ENCODE measurements around the gene DHH. TPM values are rescaled to one million over a fixed set of nuclear protein-coding genes. Genes with fewer than 3 reads are reported as not detected.

DHH gene
- total and polyA plus RNA-seq, 10 of the 15 experiments (the other 5 are each of a cell fraction or from before 2014, with no cell fraction given), result 0.01 TPM; not detected in 9

DNA sequence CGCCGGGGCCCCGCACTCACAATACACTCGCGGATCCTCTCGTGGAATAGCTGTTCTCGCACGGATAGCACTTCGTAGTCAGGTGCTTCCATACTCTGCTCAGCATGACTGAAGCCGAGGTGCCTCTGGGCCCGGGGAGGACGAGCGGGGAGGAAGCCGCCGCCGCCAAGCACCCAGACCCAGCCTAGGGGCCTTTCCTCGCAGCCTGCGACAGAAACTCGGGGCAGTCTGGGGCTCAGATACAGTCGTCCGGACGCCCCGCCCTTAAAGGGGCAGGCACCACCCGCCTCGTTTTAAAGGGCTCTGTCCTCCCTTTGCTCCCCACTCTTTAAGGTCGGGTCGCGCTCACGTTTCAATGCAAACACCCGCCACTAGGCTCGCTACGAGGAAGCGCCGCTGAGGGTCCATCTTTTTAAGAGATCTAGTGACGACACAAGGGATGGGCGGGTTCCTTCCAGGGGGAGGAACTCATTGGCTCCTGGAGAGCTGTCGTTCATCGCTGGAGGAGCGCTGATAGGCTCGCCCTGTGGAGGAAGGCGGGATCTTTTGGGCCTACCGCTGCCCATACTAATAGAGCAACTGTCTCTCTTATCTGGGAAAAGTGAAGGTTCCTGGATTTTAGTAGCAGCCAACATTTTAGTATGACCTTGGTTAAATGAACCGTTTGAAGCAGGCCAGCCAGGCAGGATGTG is 16.0 kb upstream of the DHH start, which contains the start of gene LMBR1L (continued):
- TF ChIP-seq, protein P1, sequence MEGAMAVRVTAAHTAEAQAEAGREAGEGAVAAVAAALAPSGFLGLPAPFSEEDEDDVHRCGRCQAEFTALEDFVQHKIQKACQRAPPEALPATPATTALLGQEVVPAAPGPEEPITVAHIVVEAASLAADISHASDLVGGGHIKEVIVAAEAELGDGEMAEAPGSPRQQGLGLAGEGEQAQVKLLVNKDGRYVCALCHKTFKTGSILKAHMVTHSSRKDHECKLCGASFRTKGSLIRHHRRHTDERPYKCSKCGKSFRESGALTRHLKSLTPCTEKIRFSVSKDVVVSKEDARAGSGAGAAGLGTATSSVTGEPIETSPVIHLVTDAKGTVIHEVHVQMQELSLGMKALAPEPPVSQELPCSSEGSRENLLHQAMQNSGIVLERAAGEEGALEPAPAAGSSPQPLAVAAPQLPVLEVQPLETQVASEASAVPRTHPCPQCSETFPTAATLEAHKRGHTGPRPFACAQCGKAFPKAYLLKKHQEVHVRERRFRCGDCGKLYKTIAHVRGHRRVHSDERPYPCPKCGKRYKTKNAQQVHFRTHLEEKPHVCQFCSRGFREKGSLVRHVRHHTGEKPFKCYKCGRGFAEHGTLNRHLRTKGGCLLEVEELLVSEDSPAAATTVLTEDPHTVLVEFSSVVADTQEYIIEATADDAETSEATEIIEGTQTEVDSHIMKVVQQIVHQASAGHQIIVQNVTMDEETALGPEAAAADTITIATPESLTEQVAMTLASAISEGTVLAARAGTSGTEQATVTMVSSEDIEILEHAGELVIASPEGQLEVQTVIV (IDR thresholded peaks at IDR 0.05; ENCODE audit: borderline replicate concordance, partially characterized antibody), result no peak
- TF ChIP-seq TBL1XR1 (IDR thresholded peaks at IDR 0.05; ENCODE audit: low read depth, low read length), result no peak
- TF ChIP-seq NR2C1 (IDR thresholded peaks at IDR 0.05), result no peak
- TF ChIP-seq, protein P2, sequence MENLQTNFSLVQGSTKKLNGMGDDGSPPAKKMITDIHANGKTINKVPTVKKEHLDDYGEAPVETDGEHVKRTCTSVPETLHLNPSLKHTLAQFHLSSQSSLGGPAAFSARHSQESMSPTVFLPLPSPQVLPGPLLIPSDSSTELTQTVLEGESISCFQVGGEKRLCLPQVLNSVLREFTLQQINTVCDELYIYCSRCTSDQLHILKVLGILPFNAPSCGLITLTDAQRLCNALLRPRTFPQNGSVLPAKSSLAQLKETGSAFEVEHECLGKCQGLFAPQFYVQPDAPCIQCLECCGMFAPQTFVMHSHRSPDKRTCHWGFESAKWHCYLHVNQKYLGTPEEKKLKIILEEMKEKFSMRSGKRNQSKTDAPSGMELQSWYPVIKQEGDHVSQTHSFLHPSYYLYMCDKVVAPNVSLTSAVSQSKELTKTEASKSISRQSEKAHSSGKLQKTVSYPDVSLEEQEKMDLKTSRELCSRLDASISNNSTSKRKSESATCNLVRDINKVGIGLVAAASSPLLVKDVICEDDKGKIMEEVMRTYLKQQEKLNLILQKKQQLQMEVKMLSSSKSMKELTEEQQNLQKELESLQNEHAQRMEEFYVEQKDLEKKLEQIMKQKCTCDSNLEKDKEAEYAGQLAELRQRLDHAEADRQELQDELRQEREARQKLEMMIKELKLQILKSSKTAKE (IDR thresholded peaks at IDR 0.05; ENCODE audit: low read depth, poor library complexity, severe bottlenecking), result peak; percentile 43
- no peak for TF ChIP-seq SMAD5 (IDR thresholded peaks at IDR 0.05; ENCODE audit: low read depth)
- TF ChIP-seq EZH2 (IDR thresholded peaks at IDR 0.05; ENCODE audit: borderline replicate concordance, control insufficient read depth, low read depth, low read length), result no peak
- TF ChIP-seq BACH1 (IDR thresholded peaks at IDR 0.05; ENCODE audit: borderline replicate concordance), result peak; percentile 31
- TF ChIP-seq, protein P3, sequence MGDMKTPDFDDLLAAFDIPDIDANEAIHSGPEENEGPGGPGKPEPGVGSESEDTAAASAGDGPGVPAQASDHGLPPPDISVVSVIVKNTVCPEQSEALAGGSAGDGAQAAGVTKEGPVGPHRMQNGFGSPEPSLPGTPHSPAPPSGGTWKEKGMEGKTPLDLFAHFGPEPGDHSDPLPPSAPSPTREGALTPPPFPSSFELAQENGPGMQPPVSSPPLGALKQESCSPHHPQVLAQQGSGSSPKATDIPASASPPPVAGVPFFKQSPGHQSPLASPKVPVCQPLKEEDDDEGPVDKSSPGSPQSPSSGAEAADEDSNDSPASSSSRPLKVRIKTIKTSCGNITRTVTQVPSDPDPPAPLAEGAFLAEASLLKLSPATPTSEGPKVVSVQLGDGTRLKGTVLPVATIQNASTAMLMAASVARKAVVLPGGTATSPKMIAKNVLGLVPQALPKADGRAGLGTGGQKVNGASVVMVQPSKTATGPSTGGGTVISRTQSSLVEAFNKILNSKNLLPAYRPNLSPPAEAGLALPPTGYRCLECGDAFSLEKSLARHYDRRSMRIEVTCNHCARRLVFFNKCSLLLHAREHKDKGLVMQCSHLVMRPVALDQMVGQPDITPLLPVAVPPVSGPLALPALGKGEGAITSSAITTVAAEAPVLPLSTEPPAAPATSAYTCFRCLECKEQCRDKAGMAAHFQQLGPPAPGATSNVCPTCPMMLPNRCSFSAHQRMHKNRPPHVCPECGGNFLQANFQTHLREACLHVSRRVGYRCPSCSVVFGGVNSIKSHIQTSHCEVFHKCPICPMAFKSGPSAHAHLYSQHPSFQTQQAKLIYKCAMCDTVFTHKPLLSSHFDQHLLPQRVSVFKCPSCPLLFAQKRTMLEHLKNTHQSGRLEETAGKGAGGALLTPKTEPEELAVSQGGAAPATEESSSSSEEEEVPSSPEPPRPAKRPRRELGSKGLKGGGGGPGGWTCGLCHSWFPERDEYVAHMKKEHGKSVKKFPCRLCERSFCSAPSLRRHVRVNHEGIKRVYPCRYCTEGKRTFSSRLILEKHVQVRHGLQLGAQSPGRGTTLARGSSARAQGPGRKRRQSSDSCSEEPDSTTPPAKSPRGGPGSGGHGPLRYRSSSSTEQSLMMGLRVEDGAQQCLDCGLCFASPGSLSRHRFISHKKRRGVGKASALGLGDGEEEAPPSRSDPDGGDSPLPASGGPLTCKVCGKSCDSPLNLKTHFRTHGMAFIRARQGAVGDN (IDR thresholded peaks at IDR 0.05), result no peak; the same call in 1 of the 2 replicates
- TF ChIP-seq, protein P4, sequence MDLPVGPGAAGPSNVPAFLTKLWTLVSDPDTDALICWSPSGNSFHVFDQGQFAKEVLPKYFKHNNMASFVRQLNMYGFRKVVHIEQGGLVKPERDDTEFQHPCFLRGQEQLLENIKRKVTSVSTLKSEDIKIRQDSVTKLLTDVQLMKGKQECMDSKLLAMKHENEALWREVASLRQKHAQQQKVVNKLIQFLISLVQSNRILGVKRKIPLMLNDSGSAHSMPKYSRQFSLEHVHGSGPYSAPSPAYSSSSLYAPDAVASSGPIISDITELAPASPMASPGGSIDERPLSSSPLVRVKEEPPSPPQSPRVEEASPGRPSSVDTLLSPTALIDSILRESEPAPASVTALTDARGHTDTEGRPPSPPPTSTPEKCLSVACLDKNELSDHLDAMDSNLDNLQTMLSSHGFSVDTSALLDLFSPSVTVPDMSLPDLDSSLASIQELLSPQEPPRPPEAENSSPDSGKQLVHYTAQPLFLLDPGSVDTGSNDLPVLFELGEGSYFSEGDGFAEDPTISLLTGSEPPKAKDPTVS (IDR thresholded peaks at IDR 0.05; ENCODE audit: low read depth, low read length), result no peak
- TF ChIP-seq, protein P5, sequence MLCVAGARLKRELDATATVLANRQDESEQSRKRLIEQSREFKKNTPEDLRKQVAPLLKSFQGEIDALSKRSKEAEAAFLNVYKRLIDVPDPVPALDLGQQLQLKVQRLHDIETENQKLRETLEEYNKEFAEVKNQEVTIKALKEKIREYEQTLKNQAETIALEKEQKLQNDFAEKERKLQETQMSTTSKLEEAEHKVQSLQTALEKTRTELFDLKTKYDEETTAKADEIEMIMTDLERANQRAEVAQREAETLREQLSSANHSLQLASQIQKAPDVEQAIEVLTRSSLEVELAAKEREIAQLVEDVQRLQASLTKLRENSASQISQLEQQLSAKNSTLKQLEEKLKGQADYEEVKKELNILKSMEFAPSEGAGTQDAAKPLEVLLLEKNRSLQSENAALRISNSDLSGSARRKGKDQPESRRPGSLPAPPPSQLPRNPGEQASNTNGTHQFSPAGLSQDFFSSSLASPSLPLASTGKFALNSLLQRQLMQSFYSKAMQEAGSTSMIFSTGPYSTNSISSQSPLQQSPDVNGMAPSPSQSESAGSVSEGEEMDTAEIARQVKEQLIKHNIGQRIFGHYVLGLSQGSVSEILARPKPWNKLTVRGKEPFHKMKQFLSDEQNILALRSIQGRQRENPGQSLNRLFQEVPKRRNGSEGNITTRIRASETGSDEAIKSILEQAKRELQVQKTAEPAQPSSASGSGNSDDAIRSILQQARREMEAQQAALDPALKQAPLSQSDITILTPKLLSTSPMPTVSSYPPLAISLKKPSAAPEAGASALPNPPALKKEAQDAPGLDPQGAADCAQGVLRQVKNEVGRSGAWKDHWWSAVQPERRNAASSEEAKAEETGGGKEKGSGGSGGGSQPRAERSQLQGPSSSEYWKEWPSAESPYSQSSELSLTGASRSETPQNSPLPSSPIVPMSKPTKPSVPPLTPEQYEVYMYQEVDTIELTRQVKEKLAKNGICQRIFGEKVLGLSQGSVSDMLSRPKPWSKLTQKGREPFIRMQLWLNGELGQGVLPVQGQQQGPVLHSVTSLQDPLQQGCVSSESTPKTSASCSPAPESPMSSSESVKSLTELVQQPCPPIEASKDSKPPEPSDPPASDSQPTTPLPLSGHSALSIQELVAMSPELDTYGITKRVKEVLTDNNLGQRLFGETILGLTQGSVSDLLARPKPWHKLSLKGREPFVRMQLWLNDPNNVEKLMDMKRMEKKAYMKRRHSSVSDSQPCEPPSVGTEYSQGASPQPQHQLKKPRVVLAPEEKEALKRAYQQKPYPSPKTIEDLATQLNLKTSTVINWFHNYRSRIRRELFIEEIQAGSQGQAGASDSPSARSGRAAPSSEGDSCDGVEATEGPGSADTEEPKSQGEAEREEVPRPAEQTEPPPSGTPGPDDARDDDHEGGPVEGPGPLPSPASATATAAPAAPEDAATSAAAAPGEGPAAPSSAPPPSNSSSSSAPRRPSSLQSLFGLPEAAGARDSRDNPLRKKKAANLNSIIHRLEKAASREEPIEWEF (IDR thresholded peaks at IDR 0.05; ENCODE audit: insufficient replicate concordance, low read depth, low read length), result no peak
- TF ChIP-seq PML (IDR thresholded peaks at IDR 0.05; ENCODE audit: low read length), result peak; percentile 59; the same call in 1 of the 2 replicates
- TF ChIP-seq TAF1 (IDR thresholded peaks at IDR 0.05; ENCODE audit: borderline replicate concordance, low read depth, low read length), result peak; percentile 33; the same call in 1 of the 2 replicates
